Prostate gland (tissue), 2 donors: ENCODE measurements around the gene MYOT. TPM values are rescaled to one million over a fixed set of nuclear protein-coding genes. Genes with fewer than 3 reads are reported as not detected.

Experiments
- DNase-seq: peaks from one replicate; pipeline ENCODE4 v3.0.0-alpha.2; 2019; ENCODE audit warnings: low spot score
- H3K27ac ChIP-seq, 2 donors: fragments of 200-600 bp; sonication (generic); 2 replicates each; pipeline ENCODE4 v1.5.1; 2017 to 2019
- H3K27me3 ChIP-seq: fragments of 200-600 bp; sonication (generic); replicated peaks from 2 replicates; pipeline ENCODE4 v1.5.1; 2019; ENCODE audit not compliant: insufficient read depth
- H3K36me3 ChIP-seq, 2 donors: fragments of 200-600 bp; sonication (generic); 1 replicate in 1 of 2; 2 replicates in 1 of 2; pipeline versions ENCODE4 v1.5.1 to v1.8.1; 2017 to 2019
- H3K4me1 ChIP-seq: fragments of 200-600 bp; sonication (generic); replicated peaks from 2 replicates; pipeline ENCODE4 v1.5.1; 2019
- H3K4me3 ChIP-seq, 2 donors: fragments of 200-600 bp; sonication (generic); 2 replicates each; pipeline ENCODE4 v1.5.1; 2017 to 2019
- H3K9me3 ChIP-seq: fragments of 200-600 bp; sonication (generic); 2 replicates; pipeline ENCODE4 v1.5.1; 2017
- POLR2A ChIP-seq: fragments of 450-650 bp; IDR thresholded peaks from one replicate; pipeline ENCODE4 v1.6.1; 2016; ENCODE audit warnings: antibody characterized with exemption, mild to moderate bottlenecking
- POLR2AphosphoS5 ChIP-seq: sonication (generic); formaldehyde crosslinking; IDR thresholded peaks from one replicate; pipeline ENCODE4 v1.6.1; 2017; ENCODE audit warnings: antibody characterized with exemption
- WGBS: methylation state at CpG from one replicate; pipeline ENCODE4 v1.1.5; 2018; 5-methylcytosine and 5-hydroxymethylcytosine counted together
- intact Hi-C: fragments of 100-400 bp; cut with DNase I; formaldehyde crosslinking; loops from one replicate; pipeline ENCODE4 v1.14.2; 2022
- total RNA-seq, 2 donors: library from RNA; depleted of rRNA; stranded (reverse); fragments of >200 nt; gene quantifications; one replicate each; pipeline ENCODE4 v1.1.0, GENCODE V29; 2016
- TF ChIP-seq, protein P1 (sequence below), 4 experiments: fragments of 200-600 bp in 2 of 4; fragments of 450-650 bp in 2 of 4; sonication (generic) in 2 of 4; IDR thresholded peaks; 1 replicate in 3 of 4; 2 replicates in 1 of 4; pipeline ENCODE4 v1.5.1; 2016 to 2019; ENCODE audit warnings: antibody characterized with exemption in 4 of 4, mild to moderate bottlenecking in 2 of 4, moderate library complexity in 2 of 4

The MYOT gene
- total RNA-seq, 2 donors from 2014 or later, result 0.34 to 7.2 TPM

DNA sequence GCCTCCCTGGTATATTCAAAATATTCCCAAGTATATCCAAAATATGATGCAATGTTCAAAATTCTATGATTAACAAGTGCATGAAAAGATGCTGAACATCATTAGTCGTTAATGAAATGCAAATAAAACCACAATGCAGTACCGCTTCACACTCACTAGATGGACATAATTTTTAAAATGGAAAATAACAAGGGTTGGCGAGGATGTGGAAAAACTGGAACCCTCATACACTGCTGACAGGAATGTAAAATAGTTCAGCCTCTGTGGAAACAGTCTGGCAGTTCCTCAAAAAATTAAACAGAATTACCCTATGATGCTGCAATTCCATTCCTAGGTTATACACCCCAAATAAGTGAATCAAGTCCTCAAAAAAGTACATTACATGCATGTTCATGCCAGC, 36.1 kb upstream of the MYOT start:
- 66% methylated on average over 3 of the region's 3 CpGs for WGBS
- TF ChIP-seq POLR2A, result no peak
- TF ChIP-seq, protein P1, sequence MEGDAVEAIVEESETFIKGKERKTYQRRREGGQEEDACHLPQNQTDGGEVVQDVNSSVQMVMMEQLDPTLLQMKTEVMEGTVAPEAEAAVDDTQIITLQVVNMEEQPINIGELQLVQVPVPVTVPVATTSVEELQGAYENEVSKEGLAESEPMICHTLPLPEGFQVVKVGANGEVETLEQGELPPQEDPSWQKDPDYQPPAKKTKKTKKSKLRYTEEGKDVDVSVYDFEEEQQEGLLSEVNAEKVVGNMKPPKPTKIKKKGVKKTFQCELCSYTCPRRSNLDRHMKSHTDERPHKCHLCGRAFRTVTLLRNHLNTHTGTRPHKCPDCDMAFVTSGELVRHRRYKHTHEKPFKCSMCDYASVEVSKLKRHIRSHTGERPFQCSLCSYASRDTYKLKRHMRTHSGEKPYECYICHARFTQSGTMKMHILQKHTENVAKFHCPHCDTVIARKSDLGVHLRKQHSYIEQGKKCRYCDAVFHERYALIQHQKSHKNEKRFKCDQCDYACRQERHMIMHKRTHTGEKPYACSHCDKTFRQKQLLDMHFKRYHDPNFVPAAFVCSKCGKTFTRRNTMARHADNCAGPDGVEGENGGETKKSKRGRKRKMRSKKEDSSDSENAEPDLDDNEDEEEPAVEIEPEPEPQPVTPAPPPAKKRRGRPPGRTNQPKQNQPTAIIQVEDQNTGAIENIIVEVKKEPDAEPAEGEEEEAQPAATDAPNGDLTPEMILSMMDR (IDR thresholded peaks at IDR 0.05), result peak in 2 of 4 experiments; percentile 11 to 24
- no peaks in the 10 kb centered on the region for H3K4me1 ChIP-seq

GRCh38 chr5:137832416-137832815, 35.2 kb upstream of the MYOT start:
- no peaks in the 10 kb centered on the region for H3K27me3 ChIP-seq
- WGBS, result 17% methylated on average over 1 of the region's 1 CpG
- no peaks in the 10 kb centered on the region for H3K4me1 ChIP-seq
- no peaks in the 10 kb centered on the region for H3K36me3 ChIP-seq
- H3K27ac ChIP-seq, result peak overlapping the region in 1 of 2 donors; percentile 8
- H3K9me3 ChIP-seq, result no peaks in the 10 kb centered on the region
- intact Hi-C loops, result loop anchor here (5.0 kb wide), 1 partner anchor 200 kb away; the partner anchor contains the start of gene FAM13B
- no peak overlapping the region for H3K4me3 ChIP-seq
- TF ChIP-seq POLR2AphosphoS5 (no peak), POLR2A (no peak)
- TF ChIP-seq, protein P1 (IDR thresholded peaks at IDR 0.05), result no peak
- DNase-seq, result no peak

More for the DNA sequence above, 36.1 kb upstream of the MYOT start:
- Histone ChIP-seq H3K27me3 (no peaks in the 10 kb centered on the region), H3K27ac (no peak overlapping the region), H3K4me3 (no peak overlapping the region), H3K36me3 (no peaks in the 10 kb centered on the region), H3K9me3 (no peaks in the 10 kb centered on the region)
- intact Hi-C loops, result loop anchor here (5.0 kb wide), 1 partner anchor 201 kb away; the partner anchor contains the start of gene FAM13B
- no peak for DNase-seq

DNA sequence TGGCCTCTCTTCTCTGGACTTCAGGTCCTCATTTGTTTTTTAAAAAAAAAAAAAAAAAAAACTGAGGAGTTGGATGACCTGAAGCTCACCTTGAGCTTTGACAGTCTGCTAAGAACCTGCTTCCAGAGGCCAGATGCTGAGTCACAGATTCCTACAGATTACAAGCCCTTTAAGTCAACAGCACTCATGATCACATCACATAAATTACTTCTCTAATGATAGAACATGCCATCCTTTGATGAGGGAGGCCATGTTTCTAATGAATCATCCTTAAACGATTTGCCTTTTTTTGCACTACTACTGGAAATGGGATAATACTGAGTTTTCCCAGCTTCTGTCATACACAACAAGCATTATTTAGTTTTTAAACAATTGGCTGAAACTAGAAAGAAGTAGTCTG, 34.2 kb upstream of the MYOT start:
- DNase-seq, result peak; percentile 74
- intact Hi-C loops, result loop anchor here (5.0 kb wide), 1 partner anchor 199 kb away; the partner anchor contains the start of gene FAM13B
- WGBS, result 8% methylated on average over 1 of the region's 1 CpG
- Histone ChIP-seq H3K27ac (peak overlapping the region in 1 of 2 donors; percentile 24), H3K27me3 (no peaks in the 10 kb centered on the region), H3K36me3 (no peaks in the 10 kb centered on the region), H3K4me1 (no peaks in the 10 kb centered on the region), H3K9me3 (no peaks in the 10 kb centered on the region), H3K4me3 (no peak overlapping the region)
- peak; percentile 86 for TF ChIP-seq POLR2AphosphoS5
- no peak for TF ChIP-seq POLR2A

GRCh38 chr5:137834498-137835049, 33.1 kb upstream of the MYOT start:
- H3K27me3 ChIP-seq, result no peaks in the 10 kb centered on the region
- intact Hi-C loops, result loop anchor here (5.0 kb wide), 2 partner anchors 48 to 198 kb away; partner anchors contain the start of gene FAM13B
- TF ChIP-seq POLR2A (no peak), POLR2AphosphoS5 (no peak)
- TF ChIP-seq, protein P1 (IDR thresholded peaks at IDR 0.05), result no peak
- no peak overlapping the region for H3K4me3 ChIP-seq
- H3K9me3 ChIP-seq, result no peaks in the 10 kb centered on the region
- H3K4me1 ChIP-seq, result no peaks in the 10 kb centered on the region
- H3K27ac ChIP-seq, result no peak overlapping the region
- H3K36me3 ChIP-seq, result no peaks in the 10 kb centered on the region
- 63% methylated on average over 4 of the region's 4 CpGs for WGBS
- DNase-seq, result no peak

GRCh38 chr5:137836298-137836697, 31.4 kb upstream of the MYOT start:
- Histone ChIP-seq H3K4me1 (no peaks in the 10 kb centered on the region), H3K36me3 (no peaks in the 10 kb centered on the region), H3K27me3 (no peaks in the 10 kb centered on the region), H3K27ac (peak overlapping the region; percentile 38 to 47), H3K9me3 (no peaks in the 10 kb centered on the region), H3K4me3 (no peak overlapping the region)
- intact Hi-C loops, result loop anchor here (5.0 kb wide), 1 partner anchor 46 kb away; no protein-coding TSS in a partner anchor
- DNase-seq, result no peak
- WGBS, result 57% methylated on average over 1 of the region's 1 CpG
- TF ChIP-seq, protein P1 (IDR thresholded peaks at IDR 0.05), result no peak
- TF ChIP-seq POLR2A (no peak), POLR2AphosphoS5 (no peak)
